Measurements from ENCODE around the gene ZNF318. TPM values are rescaled to one million over a fixed set of nuclear protein-coding genes. Genes with fewer than 3 reads are reported as not detected.
"Not testable (repeated sequence)": the region's sequence is repeated elsewhere in the genome, so short reads cannot be mapped to it uniquely, and the experiment has no call there.

The ZNF318 gene
- total RNA-seq, 1 experiment from 2014 or later: 17.1 TPM

DNA sequence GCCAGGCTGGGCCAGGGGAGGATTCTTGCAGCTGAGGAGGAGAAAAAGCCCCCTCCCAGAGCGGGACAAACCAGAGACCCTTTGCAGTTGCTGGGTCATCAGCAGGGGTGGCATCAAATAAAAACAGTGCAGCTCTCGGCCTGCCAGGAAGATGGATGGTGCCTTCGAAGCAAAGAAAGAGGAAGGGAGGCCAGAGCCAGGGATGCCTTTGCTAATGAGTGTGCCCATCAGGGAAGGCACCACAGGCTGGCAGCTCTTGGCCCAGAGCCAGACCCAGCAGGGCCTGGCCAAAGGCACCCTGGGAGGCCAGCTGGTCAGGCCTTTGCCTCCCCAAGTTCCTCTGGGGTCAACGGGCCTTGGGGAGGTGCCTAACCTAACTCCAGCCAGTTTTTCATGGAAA, 26.3 kb upstream of the ZNF318 start:
- ChIA-PET POLR2A (ENCODE audit: unreplicated experiment) (interaction anchor here (0.6 kb wide), 1 partner anchor 23 kb away, joined by 3 read pairs; no protein-coding TSS in a partner anchor), CTCF (interaction anchor here (0.5 to 0.6 kb wide), 2 partner anchors 42 to 61 kb away, joined by 3 to 4 read pairs; no protein-coding TSS in a partner anchor)
- Histone ChIP-seq H3K27me3 (ENCODE audit: insufficient read depth, low read depth) (no peaks in the 10 kb centered on the region), H2AFZ (peak overlapping the region; percentile 63; the same call in 1 of the 2 replicates), H3K4me1 (replicated peaks; ENCODE audit: insufficient read depth) (peaks cover 40% of the 10 kb centered on the region), H4K20me1 (ENCODE audit: insufficient read depth) (no peaks in the 10 kb centered on the region), H3K9me3 (ENCODE audit: insufficient read depth, low read depth) (no peaks in the 10 kb centered on the region), H3K4me2 (peak overlapping the region; percentile 71), H3K4me3 (no peak overlapping the region), H3K27ac (peak overlapping the region; percentile 62), H3K79me2 (ENCODE audit: low read depth) (no peaks in the 10 kb centered on the region), H3F3A (ENCODE audit: insufficient read depth, low read depth) (peaks cover 19% of the 10 kb centered on the region), H3K9me2 (ENCODE audit: insufficient read depth) (no peaks in the 10 kb centered on the region), H3K36me3 (ENCODE audit: low read depth) (no peaks in the 10 kb centered on the region)
- intact Hi-C loops (cut with micrococcal nuclease; ENCODE audit: unreplicated experiment): no loop called here
- peak in 1 of 2 experiments; percentile 16 for DNase-seq
- TF ChIP-seq, protein P1, sequence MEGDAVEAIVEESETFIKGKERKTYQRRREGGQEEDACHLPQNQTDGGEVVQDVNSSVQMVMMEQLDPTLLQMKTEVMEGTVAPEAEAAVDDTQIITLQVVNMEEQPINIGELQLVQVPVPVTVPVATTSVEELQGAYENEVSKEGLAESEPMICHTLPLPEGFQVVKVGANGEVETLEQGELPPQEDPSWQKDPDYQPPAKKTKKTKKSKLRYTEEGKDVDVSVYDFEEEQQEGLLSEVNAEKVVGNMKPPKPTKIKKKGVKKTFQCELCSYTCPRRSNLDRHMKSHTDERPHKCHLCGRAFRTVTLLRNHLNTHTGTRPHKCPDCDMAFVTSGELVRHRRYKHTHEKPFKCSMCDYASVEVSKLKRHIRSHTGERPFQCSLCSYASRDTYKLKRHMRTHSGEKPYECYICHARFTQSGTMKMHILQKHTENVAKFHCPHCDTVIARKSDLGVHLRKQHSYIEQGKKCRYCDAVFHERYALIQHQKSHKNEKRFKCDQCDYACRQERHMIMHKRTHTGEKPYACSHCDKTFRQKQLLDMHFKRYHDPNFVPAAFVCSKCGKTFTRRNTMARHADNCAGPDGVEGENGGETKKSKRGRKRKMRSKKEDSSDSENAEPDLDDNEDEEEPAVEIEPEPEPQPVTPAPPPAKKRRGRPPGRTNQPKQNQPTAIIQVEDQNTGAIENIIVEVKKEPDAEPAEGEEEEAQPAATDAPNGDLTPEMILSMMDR (conservative IDR thresholded peaks at IDR 0.05): no peak
- no peak for TF ChIP-seq EZH2 (IDR thresholded peaks at IDR 0.05; ENCODE audit: low read depth)
- no TSS peak for BruUV-seq (replicated peaks)

DNA sequence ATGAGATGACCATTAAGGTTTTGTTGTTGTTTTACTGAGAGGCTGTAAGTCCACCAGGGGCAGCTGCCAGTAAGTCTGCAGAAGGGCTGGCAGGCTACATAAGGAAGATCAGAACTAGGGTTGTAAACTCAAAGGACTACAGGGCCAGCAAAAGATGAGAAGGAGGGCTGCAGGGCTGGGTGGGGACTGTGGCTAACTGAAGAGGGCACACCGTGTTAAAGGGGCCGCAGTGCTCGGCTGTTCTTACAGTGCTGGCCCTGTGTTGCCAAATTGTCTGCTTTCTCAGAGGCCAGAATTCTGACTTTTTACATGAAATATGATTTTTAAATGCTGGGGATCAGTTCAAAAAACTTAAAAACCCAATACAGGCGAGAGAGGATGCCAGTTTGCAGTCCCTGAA, 25.5 kb upstream of the ZNF318 start:
- POLR2A ChIA-PET (ENCODE audit: unreplicated experiment): no interaction called here
- H3F3A ChIP-seq (ENCODE audit: insufficient read depth, low read depth): peaks cover 19% of the 10 kb centered on the region
- no TSS peak for BruUV-seq (replicated peaks)

DNA sequence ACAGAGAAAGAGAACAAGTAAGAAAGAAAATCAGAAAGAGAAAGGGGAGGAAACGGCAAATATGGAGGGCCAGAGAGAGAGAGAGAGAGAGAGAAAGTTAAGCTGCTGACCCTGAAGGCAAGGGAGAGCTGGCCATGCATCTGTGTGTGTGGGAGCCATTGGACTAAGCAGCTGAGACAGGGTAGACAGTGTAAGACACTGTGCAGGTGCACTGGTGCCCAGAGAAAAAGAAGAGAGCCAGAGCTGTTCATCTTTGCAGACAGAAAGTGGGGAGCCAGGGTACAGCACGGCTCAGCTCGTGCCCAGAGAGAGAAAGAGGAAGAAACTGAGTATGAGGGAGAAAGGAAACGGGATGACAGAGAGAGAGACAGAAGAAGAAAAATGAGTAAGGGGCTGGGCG, 24.2 kb upstream of the ZNF318 start:
- H3K27ac ChIP-seq: no peak overlapping the region
- no peaks in the 10 kb centered on the region for H3K9me3 ChIP-seq (ENCODE audit: insufficient read depth, low read depth)
- 0 out of 2 replicates have a peak overlapping the region, but pooled peaks have one; percentile 60 for H2AFZ ChIP-seq
- H3F3A ChIP-seq (ENCODE audit: insufficient read depth, low read depth): peaks cover 19% of the 10 kb centered on the region
- H3K4me3 ChIP-seq: no peak overlapping the region
- ChIA-PET POLR2A (ENCODE audit: unreplicated experiment) (no interaction called here), CTCF (interaction anchor here (0.6 kb wide), 1 partner anchor 112 kb away, joined by 9 read pairs; no protein-coding TSS in a partner anchor)
- no peaks in the 10 kb centered on the region for H3K36me3 ChIP-seq (ENCODE audit: low read depth)
- no peaks in the 10 kb centered on the region for H3K27me3 ChIP-seq (ENCODE audit: insufficient read depth, low read depth)
- no peak for DNase-seq
- no TSS peak for BruUV-seq (replicated peaks)
- H3K9me2 ChIP-seq (ENCODE audit: insufficient read depth): no peaks in the 10 kb centered on the region
- intact Hi-C loops (cut with micrococcal nuclease; ENCODE audit: unreplicated experiment): no loop called here
- peaks cover 29% of the 10 kb centered on the region for H3K4me1 ChIP-seq (replicated peaks; ENCODE audit: insufficient read depth)
- no peak overlapping the region for H3K4me2 ChIP-seq
- H4K20me1 ChIP-seq (ENCODE audit: insufficient read depth): no peaks in the 10 kb centered on the region
- TF ChIP-seq EZH2 (IDR thresholded peaks at IDR 0.05; ENCODE audit: low read depth): no peak
- TF ChIP-seq, protein P1 (conservative IDR thresholded peaks at IDR 0.05): no peak
- no peaks in the 10 kb centered on the region for H3K79me2 ChIP-seq (ENCODE audit: low read depth)

More for the DNA sequence above, 25.5 kb upstream of the ZNF318 start:
- Histone ChIP-seq H3K27ac (no peak overlapping the region), H4K20me1 (ENCODE audit: insufficient read depth) (no peaks in the 10 kb centered on the region), H2AFZ (no peak overlapping the region), H3K9me2 (ENCODE audit: insufficient read depth) (no peaks in the 10 kb centered on the region), H3K36me3 (ENCODE audit: low read depth) (no peaks in the 10 kb centered on the region), H3K79me2 (ENCODE audit: low read depth) (no peaks in the 10 kb centered on the region), H3K4me3 (no peak overlapping the region), H3K4me1 (replicated peaks; ENCODE audit: insufficient read depth) (peaks cover 35% of the 10 kb centered on the region), H3K27me3 (ENCODE audit: insufficient read depth, low read depth) (no peaks in the 10 kb centered on the region), H3K4me2 (no peak overlapping the region), H3K9me3 (ENCODE audit: insufficient read depth, low read depth) (no peaks in the 10 kb centered on the region)
- no peak for DNase-seq
- CTCF ChIA-PET: no interaction called here
- intact Hi-C loops (cut with micrococcal nuclease; ENCODE audit: unreplicated experiment): no loop called here
- TF ChIP-seq EZH2 (IDR thresholded peaks at IDR 0.05; ENCODE audit: low read depth): no peak
- TF ChIP-seq, protein P1 (conservative IDR thresholded peaks at IDR 0.05): no peak

DNA sequence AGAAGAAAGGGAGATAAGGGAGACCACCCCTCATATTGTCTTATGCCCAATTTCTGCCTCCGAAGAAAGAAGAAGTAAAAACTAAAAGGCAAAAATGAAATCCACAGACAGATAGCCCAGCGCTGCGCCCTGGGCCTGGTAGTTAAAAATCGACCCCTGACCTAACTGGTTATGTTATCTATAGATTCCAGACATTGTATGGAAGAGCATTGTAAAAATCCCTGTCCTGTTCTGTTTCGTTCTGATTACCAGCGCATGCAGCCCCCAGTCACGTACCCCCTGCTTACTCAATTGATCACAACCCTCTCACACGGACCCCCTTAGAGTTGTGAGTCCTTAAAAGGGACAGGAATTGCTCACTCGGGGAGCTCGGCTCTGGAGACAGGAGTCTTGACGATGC, 23.7 kb upstream of the ZNF318 start:
- H3K9me2 ChIP-seq (ENCODE audit: insufficient read depth); H3K4me2 ChIP-seq; POLR2A ChIA-PET (ENCODE audit: unreplicated experiment); CTCF ChIA-PET; H3K36me3 ChIP-seq (ENCODE audit: low read depth); H3K27me3 ChIP-seq (ENCODE audit: insufficient read depth, low read depth); H4K20me1 ChIP-seq (ENCODE audit: insufficient read depth); H3K4me3 ChIP-seq; DNase-seq; H3K79me2 ChIP-seq (ENCODE audit: low read depth); H3K9me3 ChIP-seq (ENCODE audit: insufficient read depth, low read depth); intact Hi-C loops (cut with micrococcal nuclease; ENCODE audit: unreplicated experiment); H3K27ac ChIP-seq; BruUV-seq (replicated peaks): not testable (repeated sequence)
- 0 out of 2 replicates have a peak overlapping the region, but pooled peaks have one; percentile 60 for H2AFZ ChIP-seq
- H3K4me1 ChIP-seq (replicated peaks; ENCODE audit: insufficient read depth): peaks cover 28% of the 10 kb centered on the region
- peaks cover 19% of the 10 kb centered on the region for H3F3A ChIP-seq (ENCODE audit: insufficient read depth, low read depth)

Measured in PC-9 (cell line).